HCT116 (cell line): ENCODE data around the gene GOLGA8S.
"Not testable (repeated sequence)": the region's sequence is repeated elsewhere in the genome, so short reads cannot be mapped to it uniquely, and the experiment has no call there.

Source experiments
- CEBPB ChIP-seq: IDR thresholded peaks from 2 replicates; pipeline ENCODE4 v1.6.1; 2012; ENCODE audit warnings: low read depth
- CTCF ChIP-seq, 3 experiments: fragments of 200-600 bp in 1 of 3; sonication (generic) in 1 of 3; IDR thresholded peaks in 2 of 3; conservative IDR thresholded peaks in 1 of 3; 2 replicates each; pipeline ENCODE4 v1.5.1; 2012 to 2017; ENCODE audit warnings: low read depth in 2 of 3, low read length in 2 of 3, antibody characterized with exemption in 1 of 3, borderline replicate concordance in 1 of 3, control low read depth in 1 of 3, mild to moderate bottlenecking in 1 of 3, mixed read lengths in 1 of 3, mixed run types in 1 of 3, moderate library complexity in 1 of 3; ENCODE audit not compliant: insufficient read depth in 1 of 3
- EGR1 ChIP-seq: IDR thresholded peaks from 2 replicates; pipeline ENCODE4 v1.6.1; 2012; ENCODE audit warnings: low read depth
- EZH2 ChIP-seq: fragments of 200-600 bp; sonication (generic); IDR thresholded peaks from 2 replicates; pipeline ENCODE4 v1.6.1; 2017; ENCODE audit warnings: antibody characterized with exemption, mixed run types
- EZH2phosphoT487 ChIP-seq: fragments of 200-600 bp; IDR thresholded peaks from 2 replicates; pipeline ENCODE4 v1.6.1; 2018; ENCODE audit warnings: antibody characterized with exemption, borderline replicate concordance
- MAX ChIP-seq: IDR thresholded peaks from 2 replicates; pipeline ENCODE4 v1.6.1; 2012
- POLR2A ChIP-seq: IDR thresholded peaks from 2 replicates; pipeline ENCODE4 v1.7.0; 2011; ENCODE audit warnings: borderline replicate concordance; ENCODE audit not compliant: insufficient read depth, insufficient read length; ENCODE audit errors: extremely low read depth
- POLR2AphosphoS5 ChIP-seq: IDR thresholded peaks from 2 replicates; pipeline ENCODE4 v1.6.1; 2011; ENCODE audit warnings: mild to moderate bottlenecking, low read depth, low read length, moderate library complexity
- SIN3A ChIP-seq: IDR thresholded peaks from 2 replicates; pipeline ENCODE4 v1.6.1; 2012; ENCODE audit warnings: low read depth
- SRF ChIP-seq: IDR thresholded peaks from 2 replicates; pipeline ENCODE4 v1.6.1; 2012; ENCODE audit warnings: low read depth
- TCF7L2 ChIP-seq: IDR thresholded peaks from 2 replicates; pipeline ENCODE4 v1.7.0; 2011; ENCODE audit warnings: borderline replicate concordance, inconsistent platforms; ENCODE audit not compliant: insufficient read depth, insufficient read length; ENCODE audit errors: extremely low read depth
- YY1 ChIP-seq: IDR thresholded peaks from 2 replicates; pipeline ENCODE4 v1.6.1; 2011; ENCODE audit warnings: low read length, low read depth, moderate library complexity, mild to moderate bottlenecking; ENCODE audit not compliant: insufficient replicate concordance; ENCODE audit errors: extremely low read depth
- ZNF274 ChIP-seq: fragments of 200-500 bp; sonication (Bioruptor generic); IDR thresholded peaks from 2 replicates; pipeline ENCODE4 v1.6.1; 2014; ENCODE audit warnings: mild to moderate bottlenecking, low read depth, low read length, inconsistent platforms

DNA sequence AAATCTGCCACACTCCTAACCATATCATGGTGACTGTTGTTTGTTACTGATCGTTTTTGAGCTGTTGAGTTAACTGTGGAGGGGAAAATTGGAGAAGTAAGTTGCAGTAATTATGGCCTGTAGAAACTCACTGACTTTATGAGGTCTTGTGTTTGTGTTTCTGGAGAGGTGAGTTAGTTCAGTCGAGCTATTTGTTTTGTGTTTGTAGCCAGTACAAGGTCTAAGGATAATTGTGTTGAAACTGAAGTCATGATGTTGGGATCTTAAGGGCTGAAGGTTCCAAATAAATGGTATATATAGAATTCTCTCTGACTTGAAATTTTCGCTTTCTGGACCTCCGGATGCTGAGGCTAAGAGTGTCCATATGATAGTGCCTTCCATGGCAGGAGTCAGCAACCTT, 49.7 kb upstream of the GOLGA8S start:
- not testable (repeated sequence) for TF ChIP-seq CTCF (IDR thresholded peaks at IDR 0.05 in 2 of 3, conservative IDR thresholded peaks at IDR 0.05 in 1 of 3; ENCODE audit: borderline replicate concordance in 1 of 3, insufficient read depth in 1 of 3, low read depth in 2 of 3, low read length in 2 of 3); EZH2; EGR1; YY1; POLR2AphosphoS5; POLR2A; MAX; TCF7L2; SIN3A; SRF; ZNF274; EZH2phosphoT487; CEBPB
